Esophagus muscularis mucosa (tissue), 4 donors: ENCODE data around the gene THSD4. TPM values are rescaled to one million over a fixed set of nuclear protein-coding genes. Genes with fewer than 3 reads are reported as not detected.

ENCODE experiments used
- DNase-seq: peaks from one replicate; pipeline ENCODE4 v3.0.0-alpha.2; 2017; ENCODE audit errors: extremely low spot score
- H3K27ac ChIP-seq, 4 donors: fragments of 200-600 bp; sonication (generic); replicated peaks in 1 of 4; 1 replicate in 3 of 4; 2 replicates in 1 of 4; pipeline ENCODE4 v1.5.1; 2016 to 2019; ENCODE audit warnings: mild to moderate bottlenecking in 1 of 4
- H3K27me3 ChIP-seq, 4 donors: fragments of 200-600 bp; sonication (generic); one replicate each; pipeline versions ENCODE4 v1.5.1 to v1.6.0; 2016 to 2019
- H3K36me3 ChIP-seq, 4 donors: fragments of 200-600 bp; sonication (generic); one replicate each; pipeline ENCODE4 v1.5.1; 2016 to 2019
- H3K4me1 ChIP-seq, 4 donors: fragments of 200-600 bp; sonication (generic); one replicate each; pipeline ENCODE4 v1.5.1; 2016 to 2019
- H3K4me3 ChIP-seq, 4 donors: fragments of 200-600 bp; sonication (generic); 1 replicate in 2 of 4; 2 replicates in 2 of 4; pipeline ENCODE4 v1.5.1; 2016 to 2019; ENCODE audit warnings: mild to moderate bottlenecking in 4 of 4, moderate library complexity in 1 of 4
- H3K9me3 ChIP-seq, 4 donors: fragments of 200-600 bp; sonication (generic); 1 replicate in 3 of 4; 2 replicates in 1 of 4; pipeline ENCODE4 v1.5.1; 2016 to 2019
- EP300 ChIP-seq: sonication (generic); formaldehyde crosslinking; IDR thresholded peaks from one replicate; pipeline ENCODE4 v1.6.1; 2017; ENCODE audit warnings: antibody characterized with exemption
- POLR2A ChIP-seq: fragments of 450-650 bp; IDR thresholded peaks from one replicate; pipeline ENCODE4 v1.6.1; 2017; ENCODE audit warnings: antibody characterized with exemption, moderate library complexity, mild to moderate bottlenecking, low read depth
- POLR2AphosphoS5 ChIP-seq, 2 donors: sonication (generic); formaldehyde crosslinking; IDR thresholded peaks; one replicate each; pipeline ENCODE4 v1.6.1; 2017; ENCODE audit warnings: antibody characterized with exemption in 2 of 2
- WGBS: methylation state at CpG from one replicate; pipeline ENCODE4 v1.1.5; 2018; 5-methylcytosine and 5-hydroxymethylcytosine counted together
- intact Hi-C: fragments of 100-400 bp; cut with DNase I; formaldehyde crosslinking; loops from one replicate; pipeline ENCODE4 v1.15.1; 2023
- total RNA-seq, 4 donors: library from RNA; depleted of rRNA; stranded (reverse); fragments of >200 nt; gene quantifications; one replicate each; pipeline versions ENCODE4 v1.1.0 to v1.2.1, GENCODE V29; 2016
- TF ChIP-seq, protein P1 (sequence below), 3 experiments: fragments of 200-600 bp in 2 of 3; fragments of 450-650 bp in 1 of 3; sonication (generic) in 2 of 3; IDR thresholded peaks; one replicate each; pipeline ENCODE4 v1.5.1; 2017 to 2019; ENCODE audit warnings: antibody characterized with exemption in 3 of 3, mild to moderate bottlenecking in 2 of 3, moderate library complexity in 1 of 3

The THSD4 gene
- total RNA-seq, 4 donors from 2014 or later, result 3.2 to 6.6 (median 5.6) TPM

DNA sequence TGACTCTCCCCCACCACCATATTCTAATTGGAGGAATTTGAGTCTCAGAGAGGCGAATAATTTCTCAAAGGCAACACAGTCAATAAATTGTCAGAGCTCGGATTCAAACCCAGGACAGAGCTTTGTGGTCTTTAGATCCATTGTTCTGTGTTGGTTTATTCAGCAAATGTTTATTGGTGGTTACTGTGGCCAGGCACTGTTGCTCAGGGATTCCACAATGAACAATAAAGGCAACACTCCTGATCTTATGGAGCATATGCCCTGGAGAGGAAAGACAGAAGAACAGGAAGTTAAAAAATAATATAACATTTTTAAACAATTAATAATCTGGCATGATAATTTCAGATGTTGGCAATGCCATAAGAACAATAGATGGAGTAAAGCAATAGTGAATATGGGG, 403.4 kb downstream of the THSD4 start:
- Histone ChIP-seq H3K4me3 (no peak overlapping the region), H3K27ac (no peak overlapping the region), H3K36me3 (no peaks in the 10 kb centered on the region), H3K4me1 (peaks cover 0 to 5% (median 0%) of the 10 kb centered on the region in 4 donors), H3K9me3 (no peaks in the 10 kb centered on the region), H3K27me3 (no peaks in the 10 kb centered on the region)
- WGBS, result 84% methylated on average over 2 of the region's 2 CpGs
- DNase-seq, result no peak
- intact Hi-C loops, result no loop called here
- TF ChIP-seq POLR2AphosphoS5 (IDR thresholded peaks at IDR 0.05) (no peak), EP300 (no peak), POLR2A (no peak)
- TF ChIP-seq, protein P1, sequence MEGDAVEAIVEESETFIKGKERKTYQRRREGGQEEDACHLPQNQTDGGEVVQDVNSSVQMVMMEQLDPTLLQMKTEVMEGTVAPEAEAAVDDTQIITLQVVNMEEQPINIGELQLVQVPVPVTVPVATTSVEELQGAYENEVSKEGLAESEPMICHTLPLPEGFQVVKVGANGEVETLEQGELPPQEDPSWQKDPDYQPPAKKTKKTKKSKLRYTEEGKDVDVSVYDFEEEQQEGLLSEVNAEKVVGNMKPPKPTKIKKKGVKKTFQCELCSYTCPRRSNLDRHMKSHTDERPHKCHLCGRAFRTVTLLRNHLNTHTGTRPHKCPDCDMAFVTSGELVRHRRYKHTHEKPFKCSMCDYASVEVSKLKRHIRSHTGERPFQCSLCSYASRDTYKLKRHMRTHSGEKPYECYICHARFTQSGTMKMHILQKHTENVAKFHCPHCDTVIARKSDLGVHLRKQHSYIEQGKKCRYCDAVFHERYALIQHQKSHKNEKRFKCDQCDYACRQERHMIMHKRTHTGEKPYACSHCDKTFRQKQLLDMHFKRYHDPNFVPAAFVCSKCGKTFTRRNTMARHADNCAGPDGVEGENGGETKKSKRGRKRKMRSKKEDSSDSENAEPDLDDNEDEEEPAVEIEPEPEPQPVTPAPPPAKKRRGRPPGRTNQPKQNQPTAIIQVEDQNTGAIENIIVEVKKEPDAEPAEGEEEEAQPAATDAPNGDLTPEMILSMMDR (IDR thresholded peaks at IDR 0.05), result no peak

DNA sequence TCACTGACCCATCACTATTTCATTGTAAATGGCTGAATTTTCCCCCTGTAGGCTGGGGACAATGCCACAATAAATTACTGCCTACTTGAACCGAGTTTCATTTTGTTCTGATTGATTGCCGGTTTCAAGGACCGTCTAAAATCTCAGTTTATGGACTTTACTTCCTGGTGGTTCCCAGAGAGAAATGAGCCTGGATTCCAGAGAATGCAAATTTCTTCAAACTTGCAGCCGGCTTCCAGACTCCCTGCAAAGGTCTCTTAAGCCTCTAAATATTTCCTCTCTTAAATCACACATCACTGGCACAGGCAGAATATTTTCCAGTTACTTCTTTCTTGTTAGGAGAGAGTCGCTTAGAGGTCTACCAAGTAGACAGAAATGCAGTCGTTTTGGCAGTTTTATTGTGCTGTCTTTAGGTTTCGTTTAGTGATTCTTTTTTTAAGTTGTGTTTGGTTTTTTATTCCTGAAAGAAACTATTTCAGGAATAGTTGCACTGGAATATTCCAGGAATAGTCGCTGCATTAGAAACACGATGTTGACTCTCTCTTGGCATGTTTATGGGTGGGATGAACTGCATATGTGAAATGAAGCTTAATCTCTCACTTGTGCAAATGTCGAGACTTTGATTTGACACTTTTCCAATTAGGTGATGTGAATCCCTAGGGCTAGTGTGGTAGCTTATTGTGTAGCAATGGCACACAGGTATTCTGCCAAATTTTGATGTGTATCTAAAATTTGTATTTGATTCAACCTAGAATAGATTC, 411.0 kb downstream of the THSD4 start:
- peak overlapping the region in 2 of 4 donors; percentile 15 for H3K4me3 ChIP-seq
- 17% methylated on average over 10 of the region's 10 CpGs for WGBS
- no peaks in the 10 kb centered on the region for H3K9me3 ChIP-seq
- TF ChIP-seq, protein P1 (IDR thresholded peaks at IDR 0.05), result no peak
- no peak for TF ChIP-seq POLR2AphosphoS5 (IDR thresholded peaks at IDR 0.05)
- TF ChIP-seq POLR2A, result no peak
- TF ChIP-seq EP300, result no peak
- no peak for DNase-seq
- no peak overlapping the region for H3K27ac ChIP-seq
- intact Hi-C loops, result no loop called here
- no peaks in the 10 kb centered on the region for H3K36me3 ChIP-seq
- H3K27me3 ChIP-seq, result no peaks in the 10 kb centered on the region
- peaks cover 0 to 14% (median 8%) of the 10 kb centered on the region in 4 donors for H3K4me1 ChIP-seq

DNA sequence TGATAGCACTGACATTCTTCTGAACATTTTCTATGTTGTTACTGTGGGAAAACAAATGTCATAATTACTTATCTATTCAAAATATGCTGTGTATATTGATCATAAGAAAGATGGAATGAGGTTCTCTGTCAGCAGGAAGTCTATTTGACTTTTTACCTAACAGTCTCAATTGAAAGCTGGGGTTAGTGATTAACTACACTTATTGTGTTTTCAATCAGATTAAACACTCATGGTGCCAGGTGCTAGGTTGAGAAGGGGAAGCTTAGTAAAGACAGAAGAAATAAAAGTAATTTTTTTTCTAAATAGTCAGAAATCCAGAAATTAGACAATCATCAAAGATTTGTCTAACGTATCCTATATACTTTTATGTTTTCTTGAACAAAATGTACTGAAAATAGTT, 414.1 kb downstream of the THSD4 start:
- no peak for DNase-seq
- intact Hi-C loops, result no loop called here
- Histone ChIP-seq H3K27me3 (no peaks in the 10 kb centered on the region), H3K4me3 (no peak overlapping the region), H3K27ac (no peak overlapping the region), H3K36me3 (no peaks in the 10 kb centered on the region), H3K4me1 (peaks cover 0 to 14% (median 8%) of the 10 kb centered on the region in 4 donors), H3K9me3 (peaks cover 0 to 7% (median 0%) of the 10 kb centered on the region in 4 donors)
- 100% methylated on average over 1 of the region's 1 CpG for WGBS
- TF ChIP-seq POLR2AphosphoS5 (IDR thresholded peaks at IDR 0.05) (no peak), EP300 (no peak), POLR2A (no peak)
- TF ChIP-seq, protein P1 (IDR thresholded peaks at IDR 0.05), result no peak

DNA sequence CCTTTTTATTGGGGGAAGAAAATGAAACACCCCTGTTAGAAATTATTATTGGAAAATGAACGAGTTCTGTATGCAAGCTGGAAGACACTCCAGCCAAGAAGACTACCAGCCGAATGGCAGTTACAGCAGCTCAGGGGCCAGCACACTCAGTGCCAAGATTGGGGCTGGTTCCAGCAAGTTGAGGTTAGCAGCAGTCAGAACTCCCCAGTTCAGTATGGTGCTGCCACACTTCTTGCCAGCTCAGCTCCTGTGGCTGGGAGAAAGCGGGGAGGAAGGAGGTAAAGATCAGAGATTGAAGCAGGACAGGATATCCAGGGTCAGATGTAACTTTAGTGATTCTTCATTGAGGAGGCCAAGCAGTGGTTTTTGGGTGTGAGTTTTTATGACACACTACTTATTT, 414.8 kb downstream of the THSD4 start:
- no peak for DNase-seq
- Histone ChIP-seq H3K27ac (no peak overlapping the region), H3K27me3 (no peaks in the 10 kb centered on the region), H3K36me3 (no peaks in the 10 kb centered on the region), H3K4me1 (peaks cover 0 to 14% (median 8%) of the 10 kb centered on the region in 4 donors), H3K9me3 (peaks cover 0 to 7% (median 0%) of the 10 kb centered on the region in 4 donors), H3K4me3 (no peak overlapping the region)
- intact Hi-C loops, result no loop called here
- no peak for TF ChIP-seq EP300
- no peak for TF ChIP-seq POLR2AphosphoS5 (IDR thresholded peaks at IDR 0.05)
- TF ChIP-seq, protein P1 (IDR thresholded peaks at IDR 0.05), result no peak
- TF ChIP-seq POLR2A, result no peak
- 77% methylated on average over 3 of the region's 3 CpGs for WGBS
